Astrocyte (in vitro differentiated cells and primary cell): ENCODE results near the gene BICDL1. TPM values are rescaled to one million over a fixed set of nuclear protein-coding genes. Genes with fewer than 3 reads are reported as not detected.

Source experiments
- DNase-seq: peaks from one replicate; pipeline ENCODE4 v3.0.0-alpha.2; 2010; ENCODE audit warnings: low read depth
- FAIRE-seq: peaks from 2 replicates; lab custom pipeline; 2011; peaks lifted over from hg19 to GRCh38; lab: Jason Lieb, UNC
- H2AFZ ChIP-seq: 2 replicates; pipeline ENCODE4 v1.6.0; 2012; ENCODE audit warnings: low read depth, low read length, inconsistent platforms
- H3K27ac ChIP-seq: 2 replicates; pipeline ENCODE4 v1.5.1; 2011; ENCODE audit warnings: low read depth, low read length, inconsistent platforms
- H3K27me3 ChIP-seq: 2 replicates; pipeline ENCODE4 v1.6.0; 2011; ENCODE audit warnings: low read length, inconsistent platforms; ENCODE audit not compliant: insufficient read depth
- H3K36me3 ChIP-seq: 2 replicates; pipeline ENCODE4 v1.5.1; 2011; ENCODE audit warnings: low read length, inconsistent platforms; ENCODE audit not compliant: insufficient read depth
- H3K4me1 ChIP-seq: 2 replicates; pipeline ENCODE4 v1.5.1; 2011; ENCODE audit warnings: low read length, inconsistent platforms; ENCODE audit not compliant: insufficient read depth
- H3K4me2 ChIP-seq: 2 replicates; pipeline ENCODE4 v1.6.0; 2012; ENCODE audit warnings: low read length, inconsistent platforms
- H3K4me3 ChIP-seq: 2 replicates; pipeline ENCODE4 v1.5.1; 2011; ENCODE audit warnings: low read depth, mild to moderate bottlenecking, low read length, inconsistent platforms; ENCODE audit not compliant: insufficient read depth
- H3K79me2 ChIP-seq: 2 replicates; pipeline ENCODE4 v1.6.0; 2012; ENCODE audit warnings: mild to moderate bottlenecking, low read length, inconsistent platforms; ENCODE audit not compliant: insufficient read depth
- H3K9ac ChIP-seq: 2 replicates; pipeline ENCODE4 v1.6.0; 2012; ENCODE audit warnings: mild to moderate bottlenecking, low read length, inconsistent platforms
- H3K9me3 ChIP-seq: 2 replicates; pipeline ENCODE4 v1.5.1; 2012; ENCODE audit warnings: low read depth, mild to moderate bottlenecking, low read length, inconsistent platforms; ENCODE audit not compliant: insufficient read depth
- H4K20me1 ChIP-seq: 2 replicates; pipeline ENCODE4 v1.6.0; 2012; ENCODE audit warnings: low read length, inconsistent platforms; ENCODE audit not compliant: insufficient read depth
- H3K27ac Mint-ChIP-seq: one replicate; pipeline ENCODE4 v1.8.0; 2021; ENCODE audit warnings: mild to moderate bottlenecking, mixed read lengths; ENCODE audit not compliant: unreplicated experiment
- H3K27me3 Mint-ChIP-seq: one replicate; pipeline ENCODE4 v1.8.0; 2021; ENCODE audit warnings: low read depth, mixed read lengths; ENCODE audit not compliant: unreplicated experiment
- H3K36me3 Mint-ChIP-seq: one replicate; pipeline ENCODE4 v1.8.0; 2021; ENCODE audit warnings: low read depth, mixed read lengths; ENCODE audit not compliant: unreplicated experiment
- H3K4me1 Mint-ChIP-seq: one replicate; pipeline ENCODE4 v1.8.0; 2021; ENCODE audit warnings: low read depth, mixed read lengths; ENCODE audit not compliant: unreplicated experiment
- H3K4me3 Mint-ChIP-seq: one replicate; pipeline ENCODE4 v1.8.0; 2021; ENCODE audit warnings: mild to moderate bottlenecking, moderate library complexity, mixed read lengths; ENCODE audit not compliant: unreplicated experiment
- H3K9me3 Mint-ChIP-seq: one replicate; pipeline ENCODE4 v1.8.0; 2021; ENCODE audit warnings: mild to moderate bottlenecking, mixed read lengths; ENCODE audit not compliant: unreplicated experiment
- EZH2 ChIP-seq: IDR thresholded peaks from 2 replicates; pipeline ENCODE4 v1.6.1; 2012; ENCODE audit warnings: mild to moderate bottlenecking, low read length, inconsistent platforms; ENCODE audit not compliant: insufficient read depth
- total RNA-seq: library from RNA; stranded (reverse); gene quantifications from 2 replicates; pipeline ENCODE4 v1.2.1, GENCODE V29; 2021
- TF ChIP-seq, protein P1 (sequence below): IDR thresholded peaks from 2 replicates; pipeline ENCODE4 v1.5.1; 2011; ENCODE audit warnings: low read depth, mild to moderate bottlenecking, inconsistent platforms, low read length, moderate library complexity; ENCODE audit not compliant: insufficient read depth

BICDL1 gene
- total RNA-seq, 1 donor from 2014 or later, result 8.8 TPM

DNA sequence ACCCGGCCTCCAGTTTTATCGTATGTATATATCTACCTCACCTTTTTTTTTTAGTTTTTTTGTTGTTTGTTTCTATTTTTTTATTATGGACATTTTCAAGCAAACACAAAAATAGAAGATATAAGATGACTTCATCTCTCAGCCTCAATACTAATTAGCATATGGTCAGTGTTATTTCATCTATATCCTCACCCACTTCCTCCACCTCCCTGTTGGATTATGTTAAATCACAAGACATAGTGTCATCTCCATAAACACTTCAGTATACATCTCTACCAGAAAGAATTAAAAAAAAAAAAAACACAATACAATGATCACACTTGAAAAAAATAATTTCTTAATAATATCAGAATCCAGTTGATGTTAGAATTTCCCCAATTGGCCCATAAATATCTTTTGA is 92.6 kb downstream of the BICDL1 start:
- Mint-ChIP-seq H3K4me1 (peaks cover 4% of the 10 kb centered on the region), H3K4me3 (no peak overlapping the region), H3K36me3 (no peaks in the 10 kb centered on the region), H3K9me3 (peaks cover 1% of the 10 kb centered on the region), H3K27me3 (peaks cover 7% of the 10 kb centered on the region), H3K27ac (no peak overlapping the region)
- Histone ChIP-seq H3K27me3 (peaks cover 4% of the 10 kb centered on the region), H3K79me2 (no peaks in the 10 kb centered on the region), H3K36me3 (no peaks in the 10 kb centered on the region), H4K20me1 (no peaks in the 10 kb centered on the region), H3K9ac (no peak overlapping the region), H3K27ac (no peak overlapping the region), H3K4me3 (no peak overlapping the region), H3K4me2 (no peak overlapping the region), H2AFZ (no peak overlapping the region), H3K4me1 (no peaks in the 10 kb centered on the region), H3K9me3 (no peaks in the 10 kb centered on the region)
- FAIRE-seq (no peak), DNase-seq (no peak)
- TF ChIP-seq, protein P1, sequence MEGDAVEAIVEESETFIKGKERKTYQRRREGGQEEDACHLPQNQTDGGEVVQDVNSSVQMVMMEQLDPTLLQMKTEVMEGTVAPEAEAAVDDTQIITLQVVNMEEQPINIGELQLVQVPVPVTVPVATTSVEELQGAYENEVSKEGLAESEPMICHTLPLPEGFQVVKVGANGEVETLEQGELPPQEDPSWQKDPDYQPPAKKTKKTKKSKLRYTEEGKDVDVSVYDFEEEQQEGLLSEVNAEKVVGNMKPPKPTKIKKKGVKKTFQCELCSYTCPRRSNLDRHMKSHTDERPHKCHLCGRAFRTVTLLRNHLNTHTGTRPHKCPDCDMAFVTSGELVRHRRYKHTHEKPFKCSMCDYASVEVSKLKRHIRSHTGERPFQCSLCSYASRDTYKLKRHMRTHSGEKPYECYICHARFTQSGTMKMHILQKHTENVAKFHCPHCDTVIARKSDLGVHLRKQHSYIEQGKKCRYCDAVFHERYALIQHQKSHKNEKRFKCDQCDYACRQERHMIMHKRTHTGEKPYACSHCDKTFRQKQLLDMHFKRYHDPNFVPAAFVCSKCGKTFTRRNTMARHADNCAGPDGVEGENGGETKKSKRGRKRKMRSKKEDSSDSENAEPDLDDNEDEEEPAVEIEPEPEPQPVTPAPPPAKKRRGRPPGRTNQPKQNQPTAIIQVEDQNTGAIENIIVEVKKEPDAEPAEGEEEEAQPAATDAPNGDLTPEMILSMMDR, result no peak

DNA sequence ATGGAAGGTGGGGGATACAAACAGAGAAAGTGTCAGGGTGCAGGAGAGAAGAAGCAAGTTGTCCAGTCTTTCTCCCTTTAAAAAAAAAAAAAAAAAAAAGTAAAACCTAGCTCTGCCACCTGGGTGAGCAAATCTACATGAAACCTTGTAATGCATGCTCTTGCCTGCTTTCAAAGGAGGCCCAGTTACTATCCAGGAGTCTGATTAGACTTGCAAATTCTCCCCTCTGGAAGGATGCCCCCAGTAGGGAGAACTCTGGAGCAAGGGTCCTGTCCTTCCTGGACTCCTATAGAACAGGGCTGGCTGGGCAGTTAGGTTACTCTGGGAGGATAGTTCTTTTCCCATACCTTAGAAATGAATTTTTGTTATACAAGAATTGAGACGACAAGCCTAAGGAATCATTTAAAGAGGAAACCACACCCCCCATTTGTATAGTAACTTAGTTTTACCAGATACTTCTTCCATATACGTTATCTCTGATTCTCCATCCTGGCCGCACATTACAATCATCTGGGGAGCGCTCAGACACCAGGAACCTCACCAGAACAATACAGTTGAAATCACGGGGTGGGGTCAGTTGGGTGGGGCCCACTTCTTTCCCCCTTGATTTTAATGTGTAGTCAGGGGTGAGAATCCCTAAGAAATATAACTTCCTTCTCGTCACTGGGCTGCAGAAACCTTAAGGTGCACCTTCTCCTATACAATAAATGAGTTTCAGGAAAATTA is 97.0 kb downstream of the BICDL1 start:
- H3K4me1 ChIP-seq, result peaks cover 5% of the 10 kb centered on the region
- no peak for FAIRE-seq
- peak overlapping the region; percentile 52 for H3K27ac ChIP-seq
- no peak overlapping the region for H2AFZ ChIP-seq
- no peak for DNase-seq
- no peaks in the 10 kb centered on the region for H3K27me3 ChIP-seq
- TF ChIP-seq, protein P1, result no peak
- TF ChIP-seq EZH2, result no peak
- H3K27me3 Mint-ChIP-seq, result no peaks in the 10 kb centered on the region
- no peaks in the 10 kb centered on the region for H3K36me3 ChIP-seq
- H3K4me1 Mint-ChIP-seq, result peaks cover 4% of the 10 kb centered on the region
- H3K4me3 ChIP-seq, result no peak overlapping the region
- H3K79me2 ChIP-seq, result no peaks in the 10 kb centered on the region
- H3K9me3 Mint-ChIP-seq, result peaks cover 1% of the 10 kb centered on the region
- H3K4me2 ChIP-seq, result peak overlapping the region; percentile 88
- H3K27ac Mint-ChIP-seq, result peak overlapping the region; percentile 69
- no peaks in the 10 kb centered on the region for H3K9me3 ChIP-seq
- H3K9ac ChIP-seq, result peak overlapping the region; percentile 73
- H4K20me1 ChIP-seq, result peaks cover 2% of the 10 kb centered on the region
- peaks cover 2% of the 10 kb centered on the region for H3K36me3 Mint-ChIP-seq
- H3K4me3 Mint-ChIP-seq, result no peak overlapping the region
